GM10266 (cell line): Measurements from ENCODE around the gene SPTY2D1.
A peak's percentile ranks its signal among the peaks of the same experiment; 100 is the strongest.

Source experiments
- DNase-seq: peaks from one replicate; pipeline ENCODE4 v3.0.0; 2012; ENCODE audit errors: extremely low spot score
- CTCF ChIP-seq: IDR thresholded peaks from 2 replicates; pipeline ENCODE4 v1.5.1; 2012; ENCODE audit warnings: mild to moderate bottlenecking, low read depth; ENCODE audit not compliant: control insufficient read depth, insufficient read depth; ENCODE audit errors: missing control alignments

The SPTY2D1 gene

GRCh38 chr11:18615628-18616392 is 18.3 kb downstream of the SPTY2D1 start:
- TF ChIP-seq CTCF, result no peak
- peak; percentile 72 for DNase-seq

- no peak for DNase-seq
- no peak for TF ChIP-seq CTCF
Measured at GRCh38 chr11:18614667-18615066, 19.5 kb downstream of the SPTY2D1 start.

GRCh38 chr11:18612394-18612793 is 21.7 kb downstream of the SPTY2D1 start:
- TF ChIP-seq CTCF, result no peak
- no peak for DNase-seq

- DNase-seq, result no peak
- no peak for TF ChIP-seq CTCF
Measured at GRCh38 chr11:18611196-18611595, 22.9 kb downstream of the SPTY2D1 start.

GRCh38 chr11:18608376-18608775 is 25.8 kb downstream of the SPTY2D1 start:
- no peak for TF ChIP-seq CTCF

GRCh38 chr11:18600915-18601569 is 33.1 kb downstream of the SPTY2D1 start:
- DNase-seq, result no peak
- TF ChIP-seq CTCF, result no peak

More at GRCh38 chr11:18608376-18608775, 25.8 kb downstream of the SPTY2D1 start:
- DNase-seq, result no peak

GRCh38 chr11:18599739-18600230 is 34.4 kb downstream of the SPTY2D1 start, which contains the start of gene MISFA:
Gene MISFA (plus strand): TSS chr11:18599789. CDS start chr11:18599929, 140 bp downstream.
- no peak for TF ChIP-seq CTCF
- DNase-seq, result no peak
